Hematopoietic multipotent progenitor cell treated with erythropoietin and hydrocortisone succinate and interleukin-3 and kit ligand, for 4 days (in vitro differentiated cells): ENCODE results near the gene CEP83.
"Not testable (repeated sequence)": the region's sequence is repeated elsewhere in the genome, so short reads cannot be mapped to it uniquely, and the experiment has no call there.

Experiments
- DNase-seq: peaks from one replicate; pipeline ENCODE4 v3.0.0-alpha.2; 2015

Gene CEP83

DNA sequence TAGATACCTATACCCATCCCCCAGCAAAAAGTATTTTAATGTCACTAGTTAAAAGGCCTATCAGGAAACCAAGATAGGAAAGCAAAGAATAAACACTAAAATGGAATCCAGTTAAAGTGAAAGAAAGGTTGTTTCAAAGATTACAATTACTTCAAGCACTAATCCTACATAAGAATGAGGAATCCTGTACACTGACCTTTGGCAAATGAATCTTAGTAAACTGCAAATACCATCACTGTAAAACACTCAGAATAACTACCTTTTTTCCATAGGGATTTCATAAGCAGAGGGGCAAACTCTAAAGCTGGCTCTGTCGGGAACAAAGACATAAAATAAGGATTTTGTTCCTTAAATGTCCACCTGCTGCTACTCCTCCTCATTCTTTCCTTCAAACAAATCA lies 25.9 kb downstream of the CEP83 start:
- DNase-seq, result no peak

DNA sequence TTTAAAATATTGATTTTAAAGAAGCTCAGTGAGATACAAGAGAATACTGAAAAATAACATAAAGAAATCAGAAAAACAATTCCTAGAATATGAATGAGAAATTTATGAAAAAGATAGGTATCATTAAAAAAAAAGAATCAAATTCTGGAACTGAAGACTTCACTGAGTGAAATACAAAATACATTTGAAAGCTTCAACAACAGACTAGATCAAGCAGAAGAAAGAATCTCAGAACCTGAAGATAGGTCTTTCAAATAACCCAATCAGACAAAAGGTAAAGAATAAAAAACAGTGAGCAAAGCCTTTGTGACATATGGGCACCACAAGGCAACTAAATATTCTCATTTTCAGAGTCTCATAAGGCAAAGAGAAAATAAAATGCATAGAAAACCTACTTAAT lies 29.4 kb downstream of the CEP83 start:
- DNase-seq, result no peak

DNA sequence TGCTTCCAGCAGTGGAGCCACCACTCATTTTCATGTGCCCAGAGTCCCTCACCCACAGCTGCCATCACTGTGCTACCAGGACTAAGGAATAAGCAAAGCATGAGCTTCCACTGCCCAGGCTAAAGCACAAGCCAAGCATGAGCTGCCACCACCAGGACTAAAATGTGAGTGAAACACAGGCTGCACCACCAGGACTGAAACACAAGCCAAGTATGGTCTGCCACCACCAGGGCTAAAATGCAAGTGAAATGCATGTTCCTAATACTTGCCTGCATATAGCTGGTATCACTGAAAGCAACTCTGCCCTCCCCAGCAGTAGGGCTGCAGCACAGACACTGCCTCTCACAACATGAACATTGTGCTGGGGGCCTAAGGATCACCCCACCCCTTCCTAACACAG lies 30.0 kb downstream of the CEP83 start:
- peak; percentile 23 for DNase-seq

DNA sequence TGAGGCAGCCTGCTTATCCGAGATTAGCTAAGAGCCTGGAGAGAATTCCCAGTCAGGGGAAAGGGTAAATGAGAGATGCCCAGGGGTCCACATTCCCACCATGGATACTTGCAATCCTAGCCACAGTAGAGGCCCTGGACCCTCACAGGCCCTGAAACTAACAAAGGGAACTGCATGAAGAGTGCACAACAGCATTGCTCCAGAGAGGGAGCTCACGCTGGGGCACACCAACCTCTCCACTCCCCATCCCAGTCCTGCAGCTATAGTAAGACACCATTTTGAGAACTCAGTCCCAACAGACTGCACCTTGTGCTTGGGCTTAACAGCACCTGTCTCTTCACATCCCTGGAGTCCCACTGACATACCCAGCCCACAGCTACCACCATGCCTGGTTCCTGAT lies 30.5 kb downstream of the CEP83 start:
- no peak for DNase-seq

DNA sequence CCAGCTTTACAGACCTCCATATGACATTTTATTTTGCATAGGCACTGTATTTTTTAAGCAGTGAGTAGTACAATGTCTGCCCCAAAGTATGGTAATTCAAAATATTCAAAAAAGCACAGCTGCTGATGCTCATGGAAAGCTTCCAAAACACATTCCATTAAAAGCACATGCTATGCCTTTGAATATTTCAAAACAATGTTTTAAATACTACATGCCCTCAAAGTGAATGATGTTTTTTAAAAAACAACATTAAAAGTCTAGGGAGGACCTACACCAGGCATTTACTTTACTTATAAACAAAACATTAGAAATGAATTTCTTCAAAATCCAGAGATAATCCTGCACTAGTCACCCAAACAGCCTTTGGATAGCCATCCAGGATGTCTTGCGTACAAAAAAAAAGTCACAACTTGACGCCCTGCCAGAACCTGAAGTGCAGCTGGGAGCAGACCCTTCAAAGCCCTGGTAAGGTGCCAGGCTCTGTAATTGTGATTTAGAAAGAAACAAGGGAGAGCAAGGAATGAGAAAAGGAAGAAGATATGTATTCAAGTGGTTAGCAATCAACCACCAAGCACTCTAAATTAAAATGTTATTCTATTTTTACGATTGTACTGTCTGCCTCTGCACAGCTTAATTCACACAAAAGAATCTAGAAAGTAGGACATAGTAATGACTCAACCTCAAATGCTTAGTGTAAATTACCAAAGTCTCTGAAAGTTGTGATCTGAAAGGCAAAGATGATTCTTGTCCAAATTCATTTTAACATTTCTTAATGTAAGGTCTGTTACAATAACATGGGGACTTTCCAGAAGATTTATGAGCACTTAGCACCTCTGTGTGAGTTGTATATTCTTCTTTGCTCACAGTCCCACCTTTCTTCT lies 31.9 kb downstream of the CEP83 start:
- DNase-seq, result no peak

DNA sequence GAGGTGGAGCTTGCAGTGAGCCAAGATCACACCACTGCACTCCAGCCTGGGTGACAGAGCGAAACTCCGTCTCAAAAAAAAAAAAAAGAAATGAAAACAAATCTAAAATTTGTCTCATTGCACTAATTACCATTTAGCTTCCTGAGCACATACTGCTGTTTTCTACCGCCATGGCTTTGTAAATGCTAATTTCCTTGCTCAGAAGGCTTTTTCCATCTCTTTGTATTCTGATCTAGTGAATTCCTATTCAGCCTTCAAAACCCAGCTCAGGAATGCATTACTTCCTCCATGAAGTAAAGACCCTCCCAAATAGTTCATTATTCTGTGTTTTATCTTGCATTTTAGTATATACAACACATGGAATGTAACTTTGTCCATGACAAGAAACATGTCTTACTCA lies 33.6 kb downstream of the CEP83 start:
- no peak for DNase-seq

DNA sequence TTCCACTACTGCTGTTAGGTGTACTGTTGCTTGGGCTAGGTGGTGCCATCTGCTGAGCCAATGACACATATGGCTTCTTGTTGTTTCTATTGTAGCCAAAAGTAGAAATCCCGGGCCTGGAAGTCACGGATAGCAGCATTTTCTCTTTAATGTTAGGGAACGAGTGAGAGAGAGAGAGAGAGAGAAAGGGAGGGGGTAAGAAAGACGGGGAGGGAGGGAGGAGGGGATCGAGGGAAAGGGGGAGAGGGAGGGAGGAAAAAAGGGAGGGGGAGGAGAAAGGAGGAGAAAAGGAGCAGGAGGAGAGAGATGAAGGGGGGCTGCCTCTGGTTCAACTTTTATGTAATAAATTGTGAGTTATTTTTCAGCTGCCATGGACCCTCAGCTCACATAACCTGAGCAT lies 34.8 kb downstream of the CEP83 start:
- not testable (repeated sequence) for DNase-seq

DNA sequence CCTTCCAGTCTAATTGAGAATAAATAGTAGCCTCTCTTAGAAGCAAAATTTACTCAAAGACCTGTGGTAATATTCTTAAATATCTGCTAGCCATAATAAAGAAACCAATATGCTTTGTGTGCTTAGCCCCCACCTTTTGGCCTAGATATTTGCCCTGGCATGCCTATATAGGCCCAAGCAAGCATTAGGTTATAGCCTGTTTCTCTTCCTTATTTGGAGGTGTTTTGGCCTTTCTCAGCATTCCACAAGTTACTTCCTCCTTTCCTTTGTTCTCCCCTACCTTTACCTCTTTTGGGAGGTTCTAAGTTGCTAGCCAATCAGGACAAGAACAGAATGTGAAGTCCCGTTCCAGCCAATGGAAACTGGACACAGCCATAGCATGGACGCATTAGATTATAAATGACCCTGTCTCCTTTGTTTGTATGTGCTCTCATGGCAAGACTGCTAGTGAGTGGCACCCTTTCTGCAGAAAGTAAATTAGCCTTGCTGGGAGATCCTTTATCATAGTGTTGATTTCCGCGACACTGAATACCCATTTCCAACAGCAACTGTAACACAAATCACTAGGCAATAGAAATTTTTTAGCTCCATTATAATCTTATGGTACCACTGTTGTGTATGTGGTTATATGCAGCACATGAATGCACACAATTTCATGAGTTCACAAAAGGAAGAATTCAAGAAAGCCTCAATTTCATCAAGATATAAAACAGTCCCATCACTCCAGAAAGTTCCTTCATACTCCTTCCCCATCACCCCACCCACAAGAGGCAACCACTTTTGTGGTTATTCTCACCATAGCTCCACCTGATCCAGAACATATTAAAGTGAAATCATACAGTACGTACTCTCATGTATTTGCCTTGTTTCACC lies 37.6 kb downstream of the CEP83 start:
- DNase-seq, result peak; percentile 26

DNA sequence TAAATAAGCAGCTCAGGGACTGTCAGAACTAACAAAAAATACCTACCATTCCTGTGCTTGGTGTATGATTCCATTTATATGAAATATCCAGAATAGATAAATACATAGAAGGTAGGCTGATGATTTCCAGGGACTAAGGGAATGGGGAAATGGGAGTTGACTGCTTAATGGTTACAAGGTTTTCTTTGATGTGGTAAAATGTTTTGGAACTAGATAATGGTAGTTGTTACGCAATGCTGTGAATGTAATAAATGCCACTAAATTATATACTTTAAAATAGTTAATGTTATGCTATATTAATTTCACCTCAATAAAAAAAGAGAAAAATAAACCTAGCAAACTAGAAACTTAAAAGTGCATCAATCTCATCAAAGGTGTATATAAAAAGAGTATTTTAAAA lies 41.1 kb downstream of the CEP83 start:
- peak; percentile 46 for DNase-seq

DNA sequence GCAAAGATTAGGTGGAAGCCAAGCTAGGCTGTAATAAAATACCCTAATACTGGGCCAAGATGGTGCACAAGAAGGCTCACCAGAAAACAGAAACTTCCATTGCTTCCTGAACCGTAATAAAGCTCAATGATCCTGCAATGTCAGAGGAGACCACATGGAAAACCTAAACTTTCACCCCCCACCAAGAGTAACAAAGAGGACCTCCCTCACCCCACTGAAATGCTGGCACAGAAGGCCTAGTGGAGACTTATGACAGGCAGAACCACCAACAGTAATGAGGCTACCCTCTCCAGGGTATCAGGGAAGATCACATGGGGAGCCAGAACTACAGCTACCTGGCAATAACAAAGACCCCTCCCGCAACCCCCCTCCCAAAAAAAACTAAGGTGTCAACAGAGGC lies 43.1 kb downstream of the CEP83 start:
- no peak for DNase-seq

DNA sequence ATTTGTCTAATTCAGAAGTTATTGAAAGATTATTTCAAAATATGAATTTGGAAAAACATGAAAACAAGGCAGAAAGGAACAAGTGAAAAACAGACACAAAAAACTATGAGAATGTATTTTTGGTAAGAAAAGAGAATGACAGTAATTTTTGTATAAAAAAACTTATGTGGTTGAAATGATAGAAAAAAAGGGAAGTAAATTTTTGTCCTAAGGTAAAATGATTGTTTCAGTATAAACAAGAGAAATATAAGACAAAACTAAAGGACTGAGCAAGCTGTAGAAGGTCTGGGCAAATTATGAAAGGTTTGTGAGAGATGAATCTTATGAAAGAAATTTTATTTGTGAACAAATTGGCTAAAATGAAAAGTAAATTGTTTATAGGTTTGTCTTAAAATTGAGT lies 44.6 kb downstream of the CEP83 start:
- peak; percentile 52 for DNase-seq

DNA sequence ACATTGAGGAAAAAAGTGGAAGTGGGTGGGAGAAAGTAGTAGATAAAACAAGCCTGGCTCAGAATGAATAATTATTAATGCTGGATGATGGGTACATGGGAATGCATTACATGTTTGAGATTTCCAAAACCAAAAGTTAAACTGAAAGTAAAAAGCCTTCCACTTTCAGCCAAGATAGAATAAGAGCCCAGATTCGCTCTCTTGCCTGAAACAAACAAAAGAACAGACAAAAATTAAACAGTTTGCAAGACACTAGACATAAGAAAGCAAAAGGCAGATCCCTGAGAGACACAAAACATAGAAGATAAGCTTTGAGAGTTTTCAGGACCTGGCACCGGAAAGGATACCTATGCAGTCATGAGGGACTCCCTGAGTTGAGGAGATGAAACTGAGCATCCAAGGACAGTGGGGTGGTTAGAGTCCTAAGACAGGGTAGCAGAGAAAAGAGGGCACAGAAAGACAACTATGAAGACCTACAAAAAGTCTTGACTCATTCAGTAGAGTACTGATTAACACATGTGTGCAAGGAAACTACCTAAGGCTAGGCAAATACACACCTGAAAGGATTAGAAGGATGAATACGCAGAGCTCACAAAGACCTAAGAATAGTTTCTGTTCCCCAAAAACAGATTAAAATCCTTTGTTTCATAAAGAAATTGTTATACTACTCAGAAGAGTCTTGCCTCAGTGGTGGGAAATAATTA lies 54.1 kb downstream of the CEP83 start:
- no peak for DNase-seq

DNA sequence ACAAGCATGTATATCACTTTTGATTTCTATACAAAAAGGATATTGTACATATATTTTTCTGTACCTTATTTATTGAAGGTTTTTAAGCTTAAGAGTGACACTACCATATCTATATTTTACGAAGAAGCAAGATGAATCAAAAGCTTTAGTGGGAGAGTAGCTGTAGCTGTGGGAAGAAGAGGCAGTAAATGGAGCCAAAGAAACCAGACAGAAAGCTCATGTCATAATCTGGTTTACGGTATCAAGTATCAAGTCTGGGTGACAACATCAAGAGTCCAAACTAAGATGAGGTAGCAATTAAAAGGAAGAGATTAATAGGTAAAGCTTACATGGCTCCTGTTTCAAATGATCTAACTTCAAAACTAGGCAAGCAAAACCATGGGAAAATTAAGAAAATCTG lies 54.8 kb downstream of the CEP83 start:
- DNase-seq, result no peak

DNA sequence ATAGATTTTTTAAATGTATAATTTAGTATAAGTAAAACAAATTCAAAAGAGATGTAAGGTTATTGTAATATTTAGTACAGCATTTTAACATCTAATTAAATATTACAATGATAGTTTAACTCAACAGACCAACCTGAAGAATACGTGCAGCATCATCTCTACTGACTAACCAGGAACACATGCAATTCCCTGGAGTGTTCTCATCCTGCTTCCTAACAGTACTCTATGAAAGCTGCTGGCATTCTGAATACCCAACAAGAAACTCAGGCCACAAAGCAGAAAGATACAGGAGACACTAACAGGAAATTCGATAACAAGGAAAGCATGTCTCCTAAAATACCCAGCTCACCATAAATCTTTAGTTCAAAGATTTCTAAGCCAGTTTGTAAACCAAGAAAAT lies 58.3 kb downstream of the CEP83 start:
- DNase-seq, result no peak

DNA sequence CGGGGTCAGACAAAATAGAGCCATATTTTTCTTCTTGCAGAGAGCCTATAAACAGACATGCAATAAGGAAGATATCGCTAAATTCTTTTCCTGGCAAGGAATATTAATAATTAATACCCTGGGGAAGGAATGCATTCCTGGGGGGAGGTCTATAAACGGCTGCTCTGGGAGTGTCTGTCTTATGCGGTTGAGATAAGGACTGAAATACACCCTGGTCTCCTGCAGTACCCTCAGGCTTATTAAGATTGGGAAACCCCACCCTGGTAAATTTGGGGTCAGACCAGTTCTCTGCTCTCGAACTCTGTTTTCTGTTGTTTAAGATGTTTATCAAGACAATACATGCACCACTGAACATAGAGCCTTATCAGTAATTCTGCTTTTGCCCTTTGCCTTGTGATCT lies 61.0 kb downstream of the CEP83 start:
- DNase-seq, result not testable (repeated sequence)

DNA sequence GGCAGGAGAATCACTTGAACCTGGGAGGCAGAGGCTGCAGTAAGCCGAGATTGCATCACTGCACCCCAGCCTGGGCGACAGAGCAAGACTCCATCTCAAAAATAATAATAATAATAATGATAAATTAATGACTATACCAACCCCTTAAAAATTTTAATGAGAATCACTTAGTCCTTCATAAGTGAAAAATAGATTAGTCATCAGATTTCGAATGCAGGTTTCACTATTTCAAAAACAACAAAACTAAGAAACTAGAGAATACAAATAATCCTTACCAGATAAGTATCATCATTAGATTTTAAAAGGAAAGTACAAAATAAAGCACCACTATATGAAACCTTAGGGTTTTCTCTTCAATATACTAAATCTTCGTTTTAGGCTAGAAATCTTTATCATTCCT lies 62.3 kb downstream of the CEP83 start:
- no peak for DNase-seq

DNA sequence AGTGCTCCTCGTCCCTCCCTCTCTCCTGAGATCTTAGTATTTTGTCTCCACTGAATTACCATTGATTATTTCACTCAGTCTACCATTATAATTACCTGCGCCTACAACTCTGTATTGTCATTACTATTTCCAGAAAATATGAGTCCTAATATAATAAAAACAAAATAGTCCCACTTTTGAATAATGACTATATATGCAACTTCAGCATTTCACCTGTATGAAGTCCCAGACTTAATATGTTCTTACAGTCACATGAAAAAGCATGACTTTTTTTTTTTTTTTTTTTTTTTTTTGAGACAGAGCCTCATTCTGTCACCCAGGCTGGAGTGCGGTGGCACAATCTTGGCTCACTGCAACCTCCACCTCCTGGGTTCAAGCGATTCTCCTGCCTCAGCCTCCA lies 63.7 kb downstream of the CEP83 start:
- not testable (repeated sequence) for DNase-seq

DNA sequence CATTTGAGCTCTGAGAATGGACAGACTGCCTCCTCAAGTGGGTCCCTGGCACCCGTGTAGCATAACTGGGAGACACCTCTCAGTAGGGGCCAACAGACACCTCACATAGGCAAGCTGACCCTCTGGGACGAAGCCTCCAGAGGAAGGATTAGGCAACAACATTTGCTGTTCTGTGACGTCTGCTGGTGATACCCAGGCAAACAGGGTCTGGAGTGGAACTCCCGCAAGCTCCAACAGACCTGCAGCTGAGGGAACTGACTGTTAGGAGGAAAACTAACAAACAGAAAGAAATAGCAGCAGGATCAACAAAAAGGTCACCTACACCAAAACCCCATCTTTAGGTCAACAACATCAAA lies 69.6 kb downstream of the CEP83 start:
- DNase-seq, result no peak

DNA sequence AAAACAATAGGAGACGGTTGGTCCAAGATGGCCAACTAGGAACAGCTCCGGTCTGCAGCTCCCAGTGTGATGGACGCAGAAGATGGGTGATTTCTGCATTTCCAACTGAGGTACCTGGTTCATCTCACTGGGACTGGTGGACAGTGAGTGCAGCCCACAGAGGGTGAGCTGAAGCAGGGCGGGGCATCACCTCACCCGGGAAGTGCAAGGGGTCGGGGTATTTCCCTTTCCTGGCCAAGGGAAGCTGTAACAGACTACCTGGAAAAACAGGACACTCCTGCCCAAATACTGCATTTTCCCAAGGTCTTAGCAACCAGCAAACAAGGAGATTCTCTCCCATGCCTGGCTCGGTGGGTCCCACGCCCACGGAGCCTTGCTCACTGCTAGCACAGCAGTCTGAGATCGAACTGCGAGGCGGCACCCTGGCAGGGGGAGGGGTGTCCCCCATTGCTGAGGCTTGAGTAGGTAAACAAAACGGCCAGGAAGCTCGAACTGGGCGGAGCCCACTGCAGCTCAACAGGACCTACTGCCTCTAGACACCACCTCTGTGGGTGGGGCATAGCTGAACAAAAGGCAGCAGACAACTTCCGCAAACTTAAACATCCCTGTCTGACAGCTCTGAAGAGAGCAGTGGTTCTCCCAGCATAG lies 70.1 kb downstream of the CEP83 start:
- DNase-seq, result not testable (repeated sequence)

DNA sequence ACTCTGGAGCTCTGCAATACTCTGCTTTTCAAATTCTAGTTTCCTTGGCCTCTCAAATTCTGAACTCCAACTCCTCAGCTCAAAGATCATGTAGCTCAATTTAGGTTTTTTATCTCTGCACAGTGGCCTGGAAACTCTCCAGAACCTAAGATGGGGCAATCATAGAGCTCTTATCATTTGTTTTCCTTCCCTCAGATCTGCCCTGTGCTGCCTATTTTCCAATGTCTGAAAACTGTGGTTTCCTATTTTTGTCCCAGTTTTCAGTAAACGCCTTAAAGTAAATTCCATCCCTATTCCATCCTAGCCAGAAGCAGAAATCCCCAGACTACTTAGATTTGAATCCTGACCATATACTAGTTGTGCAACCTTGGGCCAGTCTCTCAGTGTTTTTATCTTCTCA lies 73.2 kb downstream of the CEP83 start:
- peak; percentile 62 for DNase-seq

DNA sequence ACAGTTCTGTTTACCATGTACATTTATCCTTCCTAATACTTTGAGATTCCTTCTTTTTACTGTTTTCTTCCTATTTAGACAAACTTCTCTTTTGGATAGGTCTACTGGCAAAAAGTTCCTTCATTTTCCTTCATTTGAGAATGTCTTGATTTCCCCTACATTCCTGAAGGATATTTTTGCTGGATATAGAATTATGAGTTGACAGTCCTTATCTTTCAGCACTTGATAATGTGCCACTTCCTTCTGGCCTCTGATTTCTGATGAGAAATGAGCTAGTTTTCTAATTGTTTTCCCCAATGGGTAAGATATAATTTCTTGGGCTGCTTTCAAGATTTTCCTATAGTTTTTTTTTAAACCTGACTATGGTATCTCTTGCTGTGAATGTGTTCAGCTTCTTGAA lies 75.6 kb downstream of the CEP83 start:
- no peak for DNase-seq

DNA sequence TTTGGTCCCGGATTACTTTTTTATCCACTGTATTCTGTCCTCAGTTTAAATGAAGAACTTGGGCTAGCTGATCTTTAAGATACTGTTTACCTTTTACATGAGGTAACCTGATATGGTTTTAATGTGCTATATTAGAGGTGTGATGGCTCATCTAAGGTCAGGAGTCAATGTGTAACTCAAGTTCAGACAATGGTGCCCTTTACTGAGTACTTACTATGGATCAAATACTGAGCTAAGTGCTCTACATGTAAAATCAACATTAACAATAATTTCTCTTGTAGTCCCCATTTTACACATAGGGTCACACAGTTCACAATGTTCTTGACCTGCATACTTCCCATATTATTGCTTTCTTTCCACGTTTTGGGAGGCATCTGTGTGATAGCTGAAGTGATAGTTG lies 79.2 kb downstream of the CEP83 start:
- no peak for DNase-seq

DNA sequence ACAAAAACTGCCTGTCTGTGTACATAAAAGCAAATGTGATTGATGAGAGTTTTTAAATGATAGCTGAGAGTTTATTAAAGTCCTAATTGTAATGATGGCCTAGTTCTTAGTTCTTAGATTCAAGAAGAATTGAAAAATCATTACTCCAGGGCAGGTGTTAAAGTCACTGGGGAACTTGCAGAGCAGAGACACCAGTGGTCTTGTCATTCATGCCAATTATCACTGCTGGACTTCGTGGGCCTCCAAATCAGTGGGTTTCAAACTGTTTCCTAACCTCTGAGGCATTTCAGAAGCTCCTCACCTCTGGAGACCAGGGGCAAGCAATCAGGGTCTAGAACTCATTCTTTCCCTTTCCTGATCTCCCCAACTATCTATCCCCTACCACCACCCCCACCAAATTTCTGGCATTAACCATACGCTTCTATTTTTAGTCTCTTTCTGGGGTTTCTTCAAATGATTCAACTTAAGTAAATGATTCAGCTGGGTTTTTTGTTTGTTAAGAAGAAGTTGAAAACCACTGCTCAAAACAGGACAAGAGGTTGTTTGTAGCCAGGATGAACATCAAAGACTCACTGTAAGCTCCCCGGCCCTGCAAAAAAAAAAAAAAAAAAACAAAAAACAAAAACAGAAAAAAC lies 80.1 kb downstream of the CEP83 start:
- no peak for DNase-seq
